GM18507 (cell line): ENCODE results near the gene SPIRE1.
"Not testable (repeated sequence)": the region's sequence is repeated elsewhere in the genome, so short reads cannot be mapped to it uniquely, and the experiment has no call there.

Experiments
- DNase-seq: peaks from one replicate; pipeline ENCODE4 v3.0.0; 2011; ENCODE audit warnings: low read depth; ENCODE audit not compliant: insufficient read length; ENCODE audit errors: extremely low spot score
- FAIRE-seq: peaks from 2 replicates; lab custom pipeline; 2011; peaks lifted over from hg19 to GRCh38; lab: Jason Lieb, UNC

SPIRE1 gene

DNA sequence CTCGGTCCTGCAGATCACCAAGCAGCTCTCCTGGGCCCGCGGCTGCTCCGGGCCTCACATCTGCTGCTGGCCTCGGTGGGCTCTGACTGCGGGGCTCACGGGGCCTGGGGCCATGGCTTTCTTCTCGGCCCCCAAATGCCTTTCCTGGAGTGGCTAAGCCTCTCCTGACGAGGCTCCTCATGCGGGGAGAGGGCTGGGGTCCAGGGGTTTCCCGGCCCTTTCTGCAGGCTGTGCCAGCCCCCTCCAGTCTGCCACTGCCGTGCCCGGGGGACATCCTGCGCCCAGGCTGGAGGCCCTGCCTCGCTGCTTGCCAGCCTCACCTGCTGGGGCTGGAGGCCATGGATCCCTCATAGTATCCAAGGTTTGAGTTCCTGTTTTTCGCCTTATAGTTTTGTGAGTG, 226.3 kb downstream of the SPIRE1 start:
- FAIRE-seq (no peak), DNase-seq (no peak)

GRCh38 chr18:12430137-12430990, 227.5 kb downstream of the SPIRE1 start:
- DNase-seq (no peak), FAIRE-seq (no peak)

- FAIRE-seq, result no peak
- no peak for DNase-seq
Measured at GRCh38 chr18:12429556-12429955, 228.4 kb downstream of the SPIRE1 start.

DNA sequence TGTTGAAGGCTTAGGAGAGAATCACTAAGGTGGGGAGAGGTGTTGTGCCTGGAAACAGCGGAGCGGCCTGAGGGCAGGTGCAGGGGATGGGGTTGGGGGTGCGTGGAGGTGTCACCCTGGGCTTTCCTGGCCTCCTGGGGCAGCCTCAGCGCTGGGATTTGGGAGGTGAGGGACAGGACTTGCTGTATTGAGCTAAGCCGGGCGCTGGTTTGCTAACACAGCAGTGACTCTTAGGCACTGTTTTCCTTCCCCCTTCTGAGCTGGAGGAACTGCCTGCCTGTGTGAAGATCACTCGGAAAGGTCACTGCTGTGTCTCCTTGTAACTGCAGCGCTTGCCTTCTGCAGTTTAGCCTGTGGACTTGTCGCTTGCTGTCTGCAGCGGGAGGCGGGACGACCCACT, 229.0 kb downstream of the SPIRE1 start:
- DNase-seq (no peak), FAIRE-seq (no peak)

- DNase-seq (no peak), FAIRE-seq (no peak)
Measured at GRCh38 chr18:12426924-12427323, 231.0 kb downstream of the SPIRE1 start.

GRCh38 chr18:12424252-12424651, 233.7 kb downstream of the SPIRE1 start:
- DNase-seq (no peak), FAIRE-seq (no peak)

DNA sequence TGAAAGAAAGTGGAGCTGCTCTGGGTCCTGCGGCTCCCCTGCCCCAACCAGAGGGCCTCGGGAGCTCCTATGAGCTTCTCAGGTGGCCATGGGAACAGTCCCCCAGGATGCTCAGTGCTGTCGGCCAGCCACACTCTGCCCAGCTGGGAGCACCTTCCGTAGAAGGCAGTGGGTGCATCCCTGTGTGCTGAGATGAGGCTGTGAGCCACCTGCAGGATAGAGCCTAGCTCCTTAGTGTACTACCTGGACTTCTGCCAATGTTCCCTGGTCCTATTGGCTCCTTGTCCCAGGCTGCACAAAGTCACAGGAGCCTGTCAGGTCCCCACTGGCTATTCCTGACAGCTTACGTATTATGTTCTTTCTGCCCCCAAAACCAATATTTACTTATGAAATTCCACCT, 234.1 kb downstream of the SPIRE1 start:
- FAIRE-seq, result no peak
- no peak for DNase-seq

DNA sequence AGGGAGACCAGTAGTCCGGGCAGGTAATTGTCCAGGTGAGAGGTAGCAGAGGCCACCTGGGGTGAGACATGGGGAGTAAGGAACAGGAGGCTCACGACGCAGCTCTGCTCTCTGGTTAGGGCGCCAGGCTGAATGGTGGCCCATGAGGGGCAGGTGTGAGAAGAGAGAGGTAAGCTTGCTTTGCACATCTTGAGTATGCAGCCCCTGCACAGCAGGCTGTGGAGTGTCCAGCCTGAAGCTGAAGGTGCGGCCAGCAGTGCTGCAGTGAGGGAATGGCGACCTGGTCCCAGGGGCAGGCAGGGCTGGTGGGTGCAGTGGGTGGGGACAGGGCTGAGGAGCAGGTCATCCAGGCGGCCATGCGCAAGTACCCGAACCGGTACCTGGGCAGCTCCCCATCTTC, 234.5 kb downstream of the SPIRE1 start:
- FAIRE-seq (no peak), DNase-seq (no peak)

- no peak for FAIRE-seq
Measured at GRCh38 chr18:12422936-12423335, 235.0 kb downstream of the SPIRE1 start.

DNA sequence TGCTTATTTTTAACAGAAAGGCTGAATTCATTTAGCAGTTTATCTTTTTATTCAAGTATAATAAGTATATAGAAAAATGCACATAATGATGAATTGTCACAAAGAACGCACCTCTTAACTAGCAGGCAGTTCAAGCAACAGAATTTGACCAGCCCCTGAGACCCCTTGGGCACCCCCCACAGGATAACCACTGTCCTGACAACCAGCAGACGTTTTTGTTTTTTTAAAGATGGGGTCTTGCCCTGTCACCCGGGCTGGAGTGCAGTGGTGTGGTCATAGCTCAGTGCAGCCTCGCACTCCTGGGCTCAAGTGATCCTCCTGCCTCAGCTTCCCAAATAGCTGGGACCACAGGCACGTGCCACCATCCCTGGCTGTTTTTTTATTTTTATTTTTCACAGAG, 236.2 kb downstream of the SPIRE1 start:
- FAIRE-seq (no peak), DNase-seq (no peak)

More at GRCh38 chr18:12422936-12423335, 235.0 kb downstream of the SPIRE1 start:
- no peak for DNase-seq

GRCh38 chr18:12420821-12421421, 237.0 kb downstream of the SPIRE1 start:
- FAIRE-seq, result no peak

DNA sequence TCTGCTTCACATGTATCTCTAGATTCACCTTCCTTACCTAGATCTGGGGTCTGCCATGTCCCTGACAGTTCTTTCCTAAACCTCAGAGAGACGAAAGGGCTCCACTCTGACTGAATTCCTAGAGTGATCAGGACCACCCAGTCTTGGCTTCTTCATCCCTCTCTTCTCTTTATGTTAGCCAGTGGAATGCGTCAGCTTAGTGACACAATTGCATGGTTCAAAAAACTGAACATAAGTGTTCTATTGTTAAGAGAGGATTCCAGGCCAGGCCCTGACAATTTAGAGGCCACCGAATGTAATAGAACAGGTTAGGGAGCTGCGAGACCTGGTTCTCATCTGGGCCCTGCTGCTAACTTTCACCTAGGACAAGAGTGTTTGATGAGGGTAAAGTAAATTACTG, 240.2 kb downstream of the SPIRE1 start:
- FAIRE-seq (no peak), DNase-seq (no peak)

More at GRCh38 chr18:12420821-12421421, 237.0 kb downstream of the SPIRE1 start:
- no peak for DNase-seq

- FAIRE-seq, result no peak
- no peak for DNase-seq
Measured at GRCh38 chr18:12416098-12416729, 241.7 kb downstream of the SPIRE1 start.

GRCh38 chr18:12411456-12411855, 246.5 kb downstream of the SPIRE1 start:
- no peak for FAIRE-seq

GRCh38 chr18:12410747-12411146, 247.2 kb downstream of the SPIRE1 start:
- FAIRE-seq, DNase-seq: not testable (repeated sequence)

More at GRCh38 chr18:12411456-12411855, 246.5 kb downstream of the SPIRE1 start:
- no peak for DNase-seq

- DNase-seq (no peak), FAIRE-seq (no peak)
Measured at GRCh38 chr18:12410081-12410481, 247.8 kb downstream of the SPIRE1 start.

DNA sequence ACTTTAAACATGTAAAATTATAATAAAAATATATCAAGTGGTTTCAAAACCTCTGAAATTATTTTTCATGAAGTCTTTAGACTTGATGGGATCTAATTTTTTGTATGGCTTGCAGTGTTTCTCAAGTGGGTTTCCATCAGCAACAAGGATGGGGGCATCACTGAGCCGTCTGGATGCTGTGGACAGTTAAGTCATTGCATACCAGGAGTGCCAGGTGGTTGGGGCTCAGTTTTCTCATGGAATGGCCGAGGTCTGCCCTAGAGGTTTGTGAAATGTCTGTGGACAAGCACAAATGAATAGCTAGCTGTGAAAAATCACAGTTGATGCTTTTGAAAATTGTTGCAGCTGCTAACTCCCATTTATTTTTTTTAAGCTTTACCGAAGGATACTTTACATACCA, 248.4 kb downstream of the SPIRE1 start:
- no peak for DNase-seq
- FAIRE-seq, result no peak

GRCh38 chr18:12408247-12408869, 249.5 kb downstream of the SPIRE1 start:
- FAIRE-seq (no peak), DNase-seq (no peak)

DNA sequence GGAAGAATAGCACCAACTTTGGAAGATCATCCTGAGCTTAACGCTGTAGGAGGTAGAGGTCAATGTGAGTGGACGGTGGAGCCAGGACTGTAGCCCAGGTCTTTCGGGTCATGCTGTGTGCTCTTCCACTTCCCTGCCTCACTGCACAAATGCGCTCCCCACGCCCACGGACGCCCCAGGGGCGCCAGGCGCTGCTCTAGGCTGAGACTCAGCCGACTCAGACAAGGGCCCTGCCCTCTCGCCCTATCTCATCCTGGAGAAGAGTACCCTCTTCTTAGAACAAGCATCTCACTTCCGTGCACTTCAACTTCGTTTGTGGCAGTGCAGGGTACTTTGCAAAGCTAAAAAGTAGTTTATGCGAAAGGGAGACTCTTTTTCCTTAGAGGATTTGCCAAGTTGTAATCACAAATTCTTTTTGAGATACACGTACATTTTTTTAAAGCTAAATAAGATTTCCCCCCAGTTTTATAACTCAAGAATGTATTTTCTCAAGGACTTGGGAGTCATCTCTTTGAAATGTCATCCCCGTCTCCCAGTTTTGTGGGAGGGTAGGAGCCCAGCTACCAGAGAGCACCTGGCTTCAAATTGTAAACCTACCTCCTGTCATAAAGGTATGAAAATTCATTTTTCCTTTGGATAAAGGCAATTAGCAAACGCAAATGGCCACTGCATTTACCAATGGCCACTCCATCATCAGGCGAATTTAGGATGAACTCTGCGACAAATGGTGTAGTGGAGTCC, 251.4 kb downstream of the SPIRE1 start:
- FAIRE-seq, result no peak

More for the DNA sequence above, 251.4 kb downstream of the SPIRE1 start:
- DNase-seq, result no peak
